ACC112 (cell line): ENCODE measurements around the gene ZNF584.
A peak's percentile ranks its signal among the peaks of the same experiment; 100 is the strongest.
"Not testable (repeated sequence)": the region's sequence is repeated elsewhere in the genome, so short reads cannot be mapped to it uniquely, and the experiment has no call there.

Experiments used
- H2AFZ ChIP-seq: fragments of 200-600 bp; sonication (generic); one replicate; pipeline ENCODE4 v1.6.0; 2017; ENCODE audit warnings: antibody characterized with exemption, low read length; ENCODE audit not compliant: unreplicated experiment
- H3K27ac ChIP-seq: fragments of 200-600 bp; sonication (generic); 2 replicates; pipeline ENCODE4 v1.5.1; 2014; ENCODE audit warnings: low read depth, mild to moderate bottlenecking, antibody characterized with exemption, low read length, moderate library complexity
- H3K27me3 ChIP-seq: fragments of 200-600 bp; sonication (generic); 2 replicates; pipeline ENCODE4 v1.6.1; 2014; ENCODE audit warnings: mild to moderate bottlenecking, antibody characterized with exemption, low read length, moderate library complexity, mixed read lengths; ENCODE audit not compliant: insufficient read depth
- H3K36me3 ChIP-seq: fragments of 200-600 bp; sonication (generic); 2 replicates; pipeline ENCODE4 v1.6.1; 2016; ENCODE audit warnings: mild to moderate bottlenecking, antibody characterized with exemption, low read length, moderate library complexity, mixed read lengths; ENCODE audit not compliant: insufficient read depth
- H3K4me1 ChIP-seq: fragments of 200-600 bp; sonication (generic); one replicate; pipeline ENCODE4 v1.6.1; 2016; ENCODE audit warnings: low read length, mixed read lengths; ENCODE audit not compliant: insufficient read depth, unreplicated experiment, control insufficient read depth
- H3K4me3 ChIP-seq: fragments of 200-600 bp; sonication (generic); 2 replicates; pipeline ENCODE4 v1.5.1; 2014; ENCODE audit warnings: mild to moderate bottlenecking, low read depth, low read length
- H3K79me2 ChIP-seq: fragments of 200-600 bp; sonication (generic); one replicate; pipeline ENCODE4 v1.6.0; 2016; ENCODE audit warnings: low read length; ENCODE audit not compliant: control insufficient read depth, unreplicated experiment, insufficient read depth

The ZNF584 gene

DNA sequence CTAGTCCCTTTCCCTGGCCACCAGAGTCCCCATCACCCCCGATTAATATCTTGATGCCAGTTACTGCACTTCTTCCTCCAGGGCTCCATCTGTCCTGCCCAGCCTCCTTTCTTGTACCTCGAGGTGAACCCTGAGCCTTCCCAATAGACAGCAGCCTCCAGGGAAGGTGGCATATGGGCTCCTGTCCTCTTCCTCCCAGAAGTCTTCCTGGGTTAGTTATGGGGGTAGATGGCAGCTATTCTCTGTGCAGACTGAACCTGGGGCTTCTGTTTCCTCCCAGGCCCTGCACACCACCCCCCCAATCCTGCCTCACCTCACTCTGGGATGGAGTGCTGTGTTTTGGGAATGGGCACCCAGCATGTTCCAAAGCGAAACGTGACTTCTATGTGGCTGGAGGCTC is 10.4 kb upstream of the ZNF584 start:
- Histone ChIP-seq H3K27me3 (no peaks in the 10 kb centered on the region), H3K4me1 (peaks cover 4% of the 10 kb centered on the region), H3K79me2 (no peaks in the 10 kb centered on the region), H3K36me3 (0 out of 2 replicates have a peak, but pooled peaks cover 3% of the 10 kb centered on the region), H2AFZ (no peak overlapping the region), H3K27ac (no peak overlapping the region), H3K4me3 (no peak overlapping the region)

- Histone ChIP-seq H3K27ac (no peak overlapping the region), H3K4me1 (peaks cover 4% of the 10 kb centered on the region), H3K27me3 (no peaks in the 10 kb centered on the region), H3K4me3 (no peak overlapping the region), H3K36me3 (0 out of 2 replicates have a peak, but pooled peaks cover 3% of the 10 kb centered on the region), H2AFZ (no peak overlapping the region), H3K79me2 (no peaks in the 10 kb centered on the region)
Measured at GRCh38 chr19:58398545-58398944, 9.9 kb upstream of the ZNF584 start.

GRCh38 chr19:58399903-58400302 is 8.5 kb upstream of the ZNF584 start:
- Histone ChIP-seq H3K4me1 (peaks cover 4% of the 10 kb centered on the region), H3K4me3 (peak overlapping the region; percentile 84; the same call in 1 of the 2 replicates), H3K36me3 (no peaks in the 10 kb centered on the region), H3K27me3 (no peaks in the 10 kb centered on the region), H2AFZ (no peak overlapping the region), H3K79me2 (no peaks in the 10 kb centered on the region), H3K27ac (no peak overlapping the region)

- Histone ChIP-seq H3K27ac (no peak overlapping the region), H2AFZ (peak overlapping the region; percentile 56), H3K4me3 (peak overlapping the region; percentile 84)
Measured at GRCh38 chr19:58400316-58400915, 8.0 kb upstream of the ZNF584 start.

DNA sequence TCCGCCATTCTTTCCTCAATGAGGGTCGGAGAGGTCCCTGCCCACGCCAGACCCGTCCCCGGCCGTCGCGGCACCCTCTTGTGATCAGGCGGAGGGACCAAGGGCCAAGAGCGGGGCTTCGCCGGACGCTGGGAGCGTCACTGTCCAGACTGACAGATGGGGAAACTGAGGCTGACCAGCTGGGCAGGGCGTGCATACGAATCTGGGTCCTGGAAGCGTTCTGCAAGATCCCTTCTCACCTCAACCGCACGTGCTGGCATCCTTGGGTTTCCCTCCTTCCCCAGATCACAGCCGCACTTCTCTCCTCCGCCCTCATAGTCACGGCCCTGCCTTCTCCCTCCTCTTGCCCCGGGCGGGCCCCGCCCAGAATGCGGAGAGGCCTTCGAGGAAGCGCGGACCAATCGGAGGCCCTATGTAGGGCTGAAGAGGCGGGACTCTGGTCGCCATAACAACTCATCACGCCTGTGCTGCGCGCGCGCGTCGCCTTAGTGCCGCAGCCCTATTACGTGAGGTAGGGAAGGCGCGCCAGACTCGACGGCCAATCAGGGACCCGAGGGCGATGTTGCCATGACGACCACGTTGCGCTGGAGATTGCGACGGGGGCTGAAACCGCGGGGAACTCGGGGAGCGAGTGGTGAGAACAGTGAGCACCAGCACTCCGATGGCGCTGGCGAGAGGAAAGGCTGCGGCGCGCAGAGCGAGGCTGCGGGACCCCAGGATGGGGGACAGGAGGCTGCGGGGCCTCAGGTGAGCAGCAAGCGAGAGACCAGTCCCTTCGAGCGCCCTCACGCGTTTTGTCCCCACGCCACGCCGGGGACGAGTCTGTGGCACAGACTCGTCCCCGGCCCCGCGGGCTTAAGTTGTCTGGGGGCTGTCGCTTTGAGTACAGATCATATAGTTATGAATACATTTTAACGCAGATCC is 7.3 kb upstream of the ZNF584 start:
- peak overlapping the region; percentile 68 for H2AFZ ChIP-seq
- H3K27me3 ChIP-seq, result no peaks in the 10 kb centered on the region
- H3K4me1 ChIP-seq, result peaks cover 4% of the 10 kb centered on the region
- no peaks in the 10 kb centered on the region for H3K79me2 ChIP-seq
- no peaks in the 10 kb centered on the region for H3K36me3 ChIP-seq
- H3K27ac ChIP-seq, result no peak overlapping the region
- peak overlapping the region; percentile 84 for H3K4me3 ChIP-seq

More at GRCh38 chr19:58400316-58400915, 8.0 kb upstream of the ZNF584 start:
- Histone ChIP-seq H3K4me1 (peaks cover 4% of the 10 kb centered on the region), H3K27me3 (no peaks in the 10 kb centered on the region), H3K36me3 (no peaks in the 10 kb centered on the region), H3K79me2 (no peaks in the 10 kb centered on the region)

GRCh38 chr19:58401840-58402421 is 6.5 kb upstream of the ZNF584 start:
- no peak overlapping the region for H2AFZ ChIP-seq
- H3K27me3 ChIP-seq, result no peaks in the 10 kb centered on the region
- no peaks in the 10 kb centered on the region for H3K36me3 ChIP-seq
- H3K4me1 ChIP-seq, result peaks cover 4% of the 10 kb centered on the region
- H3K79me2 ChIP-seq, result no peaks in the 10 kb centered on the region
- H3K27ac ChIP-seq, result no peak overlapping the region
- H3K4me3 ChIP-seq, result peak overlapping the region; percentile 84

GRCh38 chr19:58403920-58404478 is 4.5 kb upstream of the ZNF584 start:
- H3K27ac ChIP-seq, H3K4me3 ChIP-seq, H2AFZ ChIP-seq, H3K36me3 ChIP-seq, H3K27me3 ChIP-seq, H3K4me1 ChIP-seq: not testable (repeated sequence)
- peaks cover 12% of the 10 kb centered on the region for H3K79me2 ChIP-seq

GRCh38 chr19:58406818-58407657 is 1.4 kb upstream of the ZNF584 start:
- no peak overlapping the region for H2AFZ ChIP-seq
- H3K27ac ChIP-seq, result peak overlapping the region; percentile 16; the same call in 1 of the 2 replicates
- peaks cover 17% of the 10 kb centered on the region for H3K4me1 ChIP-seq
- H3K4me3 ChIP-seq, result peak overlapping the region; percentile 99
- peaks cover 25% of the 10 kb centered on the region for H3K79me2 ChIP-seq
- no peaks in the 10 kb centered on the region for H3K27me3 ChIP-seq
- no peaks in the 10 kb centered on the region for H3K36me3 ChIP-seq

GRCh38 chr19:58407658-58408151 is 744 bp upstream of the ZNF584 start:
- Histone ChIP-seq H3K36me3 (no peaks in the 10 kb centered on the region), H3K4me1 (peaks cover 15% of the 10 kb centered on the region), H3K27me3 (no peaks in the 10 kb centered on the region), H3K27ac (peak overlapping the region; percentile 55), H3K79me2 (peaks cover 25% of the 10 kb centered on the region), H2AFZ (no peak overlapping the region), H3K4me3 (peak overlapping the region; percentile 99)
